HG03571 (cell line): ENCODE results near the gene ZNF687.

Experiments
- ATAC-seq: cut with Tn5 transposase; IDR thresholded peaks from one replicate; pipeline ENCODE4 v1.9.1; 2021; ENCODE audit not compliant: unreplicated experiment

Gene ZNF687

GRCh38 chr1:151281225-151281968, 702 bp upstream of the ZNF687 start:
- peak; percentile 39 for ATAC-seq

- no peak for ATAC-seq
Measured at GRCh38 chr1:151282883-151283725, 1.0 kb downstream of the ZNF687 start.

- ATAC-seq: no peak
Measured at GRCh38 chr1:151284013-151284577, 2.0 kb downstream of the ZNF687 start.

GRCh38 chr1:151286619-151287340, 4.7 kb downstream of the ZNF687 start:
- ATAC-seq: no peak

GRCh38 chr1:151287341-151287699, 5.2 kb downstream of the ZNF687 start:
- ATAC-seq: no peak

GRCh38 chr1:151287767-151288500, 5.8 kb downstream of the ZNF687 start:
- no peak for ATAC-seq

GRCh38 chr1:151288502-151288901, 6.4 kb downstream of the ZNF687 start:
- ATAC-seq: no peak

GRCh38 chr1:151289080-151289935, 7.2 kb downstream of the ZNF687 start:
- ATAC-seq: no peak

GRCh38 chr1:151289991-151290708, 8.1 kb downstream of the ZNF687 start:
- no peak for ATAC-seq

- no peak for ATAC-seq
Measured at GRCh38 chr1:151290709-151291303, 8.7 kb downstream of the ZNF687 start.

GRCh38 chr1:151292207-151293030, 10.3 kb downstream of the ZNF687 start:
- no peak for ATAC-seq

GRCh38 chr1:151293093-151293492, 11.0 kb downstream of the ZNF687 start:
- ATAC-seq: no peak

- no peak for ATAC-seq
Measured at GRCh38 chr1:151294742-151295462, 12.8 kb downstream of the ZNF687 start.

- ATAC-seq: no peak
Measured at GRCh38 chr1:151309811-151310323, 27.8 kb downstream of the ZNF687 start.

- ATAC-seq: no peak
Measured at GRCh38 chr1:151311011-151311410, 28.9 kb downstream of the ZNF687 start.

- no peak for ATAC-seq
Measured at GRCh38 chr1:151311589-151312331, 29.7 kb downstream of the ZNF687 start.
